Measurements from ENCODE around the gene ENHO. TPM values are rescaled to one million over a fixed set of nuclear protein-coding genes. Genes with fewer than 3 reads are reported as not detected.
"Not testable (repeated sequence)": the region's sequence is repeated elsewhere in the genome, so short reads cannot be mapped to it uniquely, and the experiment has no call there.

ENHO gene
- total and polyA plus RNA-seq, 9 donors = 2.8 to 6.1 (median 4.7) TPM

- no peaks in the 10 kb centered on the region for H3K36me3 ChIP-seq (ENCODE audit: control insufficient read depth, insufficient read depth, low read length)
- 43% methylated on average over 6 of the region's 7 CpGs for WGBS (ENCODE audit: insufficient coverage)
- no peaks in the 10 kb centered on the region for H3K9me3 ChIP-seq (replicated peaks; ENCODE audit: control insufficient read depth, low read depth, low read length)
- peaks cover 9% of the 10 kb centered on the region for H3K27me3 ChIP-seq (ENCODE audit: control insufficient read depth, insufficient read depth, low read length)
- DNase-seq = no peak
- H3K4me1 ChIP-seq (ENCODE audit: control insufficient read depth, insufficient read depth, low read length) = no peaks in the 10 kb centered on the region
- H3K27ac ChIP-seq (ENCODE audit: low read length) = no peak overlapping the region
- H3K4me3 ChIP-seq (ENCODE audit: low read length) = no peak overlapping the region
Measured at GRCh38 chr9:34536685-34537084, 13.9 kb upstream of the ENHO start.

DNA sequence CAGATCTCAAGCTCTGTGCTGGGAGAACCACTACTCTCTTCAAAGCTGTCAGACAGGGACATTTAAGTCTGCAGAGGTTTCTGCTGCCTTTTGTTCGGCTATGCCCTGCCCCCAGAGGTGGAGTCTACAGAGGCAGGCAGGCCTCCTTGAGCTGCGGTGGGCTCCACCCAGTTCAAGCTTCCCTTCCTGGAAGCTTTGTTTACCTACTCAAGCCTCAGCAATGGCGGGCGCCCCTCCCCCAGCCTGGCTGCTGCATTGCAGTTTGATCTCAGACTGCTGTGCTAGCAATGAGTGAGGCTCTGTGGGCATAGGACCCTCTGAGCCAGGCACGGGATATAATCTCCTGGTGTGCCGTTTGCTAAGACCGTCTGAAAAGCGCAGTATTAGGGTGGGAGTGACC, 9.3 kb upstream of the ENHO start:
- not testable (repeated sequence) for H3K4me1 ChIP-seq (ENCODE audit: control insufficient read depth, insufficient read depth, low read length); H3K9me3 ChIP-seq (replicated peaks; ENCODE audit: control insufficient read depth, low read depth, low read length); H3K36me3 ChIP-seq (ENCODE audit: control insufficient read depth, insufficient read depth, low read length); H3K27me3 ChIP-seq (ENCODE audit: control insufficient read depth, insufficient read depth, low read length); H3K4me3 ChIP-seq (ENCODE audit: low read length); H3K27ac ChIP-seq (ENCODE audit: low read length); DNase-seq
- WGBS (ENCODE audit: insufficient coverage) = 92% methylated on average over 4 of the region's 8 CpGs

GRCh38 chr9:34526026-34526425, 3.2 kb upstream of the ENHO start:
- DNase-seq = no peak
- Histone ChIP-seq H3K4me3 (ENCODE audit: low read length) (no peak overlapping the region), H3K4me1 (ENCODE audit: control insufficient read depth, insufficient read depth, low read length) (peaks cover 11% of the 10 kb centered on the region), H3K27ac (ENCODE audit: low read length) (no peak overlapping the region), H3K27me3 (ENCODE audit: control insufficient read depth, insufficient read depth, low read length) (peaks cover 32% of the 10 kb centered on the region), H3K36me3 (ENCODE audit: control insufficient read depth, insufficient read depth, low read length) (no peaks in the 10 kb centered on the region), H3K9me3 (replicated peaks; ENCODE audit: control insufficient read depth, low read depth, low read length) (no peaks in the 10 kb centered on the region)
- WGBS (ENCODE audit: insufficient coverage) = no CpG with 5 or more reads among the region's 2 CpGs

- DNase-seq = no peak
- WGBS (ENCODE audit: insufficient coverage) = 72% methylated on average over 3 of the region's 3 CpGs
- Histone ChIP-seq H3K4me3 (ENCODE audit: low read length) (no peak overlapping the region), H3K4me1 (ENCODE audit: control insufficient read depth, insufficient read depth, low read length) (peaks cover 24% of the 10 kb centered on the region), H3K36me3 (ENCODE audit: control insufficient read depth, insufficient read depth, low read length) (no peaks in the 10 kb centered on the region), H3K9me3 (replicated peaks; ENCODE audit: control insufficient read depth, low read depth, low read length) (no peaks in the 10 kb centered on the region), H3K27me3 (ENCODE audit: control insufficient read depth, insufficient read depth, low read length) (peaks cover 32% of the 10 kb centered on the region), H3K27ac (ENCODE audit: low read length) (no peak overlapping the region)
Measured at GRCh38 chr9:34524349-34524748, 1.6 kb upstream of the ENHO start.

DNA sequence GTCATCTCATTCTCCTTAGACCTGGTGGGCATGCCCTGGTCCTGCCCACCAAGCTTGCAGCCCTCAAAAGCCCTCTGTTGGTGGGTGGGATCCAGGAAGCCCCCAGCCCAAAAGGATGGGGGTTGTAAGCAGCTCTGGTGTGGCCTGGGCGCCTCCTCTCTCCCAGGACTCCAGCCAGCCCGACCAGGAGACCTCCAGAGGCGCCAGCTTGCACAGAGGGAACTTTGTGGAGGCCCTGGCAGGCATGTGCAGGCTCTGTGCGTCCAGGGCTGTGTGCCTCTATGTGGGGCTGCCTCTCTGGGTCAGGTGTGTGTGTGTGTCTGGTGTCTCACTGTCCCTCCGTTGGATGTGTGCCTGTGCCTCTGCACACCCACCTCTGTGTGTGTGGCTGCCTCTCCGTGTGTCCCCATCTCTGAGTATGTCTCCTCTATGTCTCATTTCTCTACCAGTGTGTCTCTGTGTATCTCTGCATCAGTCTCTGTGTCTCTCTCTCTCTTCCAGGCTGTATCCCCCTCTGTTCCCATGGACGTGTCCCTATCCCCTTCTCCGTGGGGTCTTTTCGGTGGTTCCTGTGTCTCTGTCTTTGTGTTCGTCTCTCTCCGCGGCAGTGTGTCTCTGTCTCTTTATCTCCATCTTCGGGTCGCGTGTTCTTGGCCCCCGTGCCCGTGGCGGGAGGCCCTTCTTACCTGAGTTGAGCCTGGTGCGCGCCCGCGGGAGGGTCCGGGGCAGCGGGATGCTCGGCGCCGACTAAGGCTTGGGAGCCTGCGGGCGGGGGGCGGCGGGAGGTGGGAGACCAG, 501 bp downstream of the ENHO start:
- H3K9me3 ChIP-seq (replicated peaks; ENCODE audit: control insufficient read depth, low read depth, low read length) = no peaks in the 10 kb centered on the region
- no peak overlapping the region for H3K27ac ChIP-seq (ENCODE audit: low read length)
- H3K27me3 ChIP-seq (ENCODE audit: control insufficient read depth, insufficient read depth, low read length) = peaks cover 32% of the 10 kb centered on the region
- peak overlapping the region; percentile 33 for H3K4me3 ChIP-seq (ENCODE audit: low read length)
- peaks cover 43% of the 10 kb centered on the region for H3K4me1 ChIP-seq (ENCODE audit: control insufficient read depth, insufficient read depth, low read length)
- peak; percentile 30 for DNase-seq
- no peaks in the 10 kb centered on the region for H3K36me3 ChIP-seq (ENCODE audit: control insufficient read depth, insufficient read depth, low read length)
- 7% methylated on average over 28 of the region's 31 CpGs for WGBS (ENCODE audit: insufficient coverage)

DNA sequence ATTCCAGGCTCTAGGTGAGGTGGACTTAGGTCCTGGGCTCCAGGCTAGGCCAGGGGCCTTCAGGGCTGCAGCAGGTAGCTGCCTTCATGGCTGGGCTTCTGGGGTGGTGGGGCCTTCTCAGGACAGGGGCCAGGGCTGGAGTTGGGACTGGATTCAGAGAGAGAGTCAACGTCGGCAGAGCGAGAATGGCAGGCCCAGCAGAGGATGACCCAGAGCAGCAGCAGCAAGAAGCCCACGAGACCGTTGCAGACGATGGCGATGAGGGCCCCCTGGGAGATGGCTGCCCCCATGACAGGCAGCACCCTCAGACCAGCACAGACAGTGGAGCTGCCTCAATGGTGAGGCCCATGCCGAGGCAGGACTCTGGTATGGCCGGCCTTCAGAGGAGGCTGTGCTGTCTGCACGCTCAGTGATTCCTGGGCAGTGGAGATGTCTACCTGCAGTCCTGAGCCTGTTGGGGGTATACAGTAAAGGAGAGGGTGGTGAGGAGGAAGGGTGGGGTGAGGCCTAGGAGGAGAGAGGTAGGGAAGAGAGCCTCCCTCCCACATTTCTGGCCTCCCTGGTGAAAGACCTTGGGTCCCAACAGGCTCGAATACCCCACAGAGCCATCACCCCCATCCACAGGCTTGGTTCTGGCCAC, 1.3 kb downstream of the ENHO start:
- 94% methylated on average over 9 of the region's 11 CpGs for WGBS (ENCODE audit: insufficient coverage)
- peaks cover 43% of the 10 kb centered on the region for H3K4me1 ChIP-seq (ENCODE audit: control insufficient read depth, insufficient read depth, low read length)

GRCh38 chr9:34520505-34521385, 2.0 kb downstream of the ENHO start:
- peaks cover 43% of the 10 kb centered on the region for H3K4me1 ChIP-seq (ENCODE audit: control insufficient read depth, insufficient read depth, low read length)
- H3K27ac ChIP-seq (ENCODE audit: low read length) = no peak overlapping the region
- no peak overlapping the region for H3K4me3 ChIP-seq (ENCODE audit: low read length)
- H3K36me3 ChIP-seq (ENCODE audit: control insufficient read depth, insufficient read depth, low read length) = no peaks in the 10 kb centered on the region
- H3K9me3 ChIP-seq (replicated peaks; ENCODE audit: control insufficient read depth, low read depth, low read length) = no peaks in the 10 kb centered on the region
- WGBS (ENCODE audit: insufficient coverage) = 76% methylated on average over 6 of the region's 6 CpGs
- DNase-seq = no peak
- H3K27me3 ChIP-seq (ENCODE audit: control insufficient read depth, insufficient read depth, low read length) = peaks cover 29% of the 10 kb centered on the region

More for the DNA sequence above, 1.3 kb downstream of the ENHO start:
- Histone ChIP-seq H3K4me3 (ENCODE audit: low read length) (no peak overlapping the region), H3K9me3 (replicated peaks; ENCODE audit: control insufficient read depth, low read depth, low read length) (no peaks in the 10 kb centered on the region), H3K27me3 (ENCODE audit: control insufficient read depth, insufficient read depth, low read length) (peaks cover 32% of the 10 kb centered on the region), H3K27ac (ENCODE audit: low read length) (no peak overlapping the region), H3K36me3 (ENCODE audit: control insufficient read depth, insufficient read depth, low read length) (no peaks in the 10 kb centered on the region)
- DNase-seq = no peak

DNA sequence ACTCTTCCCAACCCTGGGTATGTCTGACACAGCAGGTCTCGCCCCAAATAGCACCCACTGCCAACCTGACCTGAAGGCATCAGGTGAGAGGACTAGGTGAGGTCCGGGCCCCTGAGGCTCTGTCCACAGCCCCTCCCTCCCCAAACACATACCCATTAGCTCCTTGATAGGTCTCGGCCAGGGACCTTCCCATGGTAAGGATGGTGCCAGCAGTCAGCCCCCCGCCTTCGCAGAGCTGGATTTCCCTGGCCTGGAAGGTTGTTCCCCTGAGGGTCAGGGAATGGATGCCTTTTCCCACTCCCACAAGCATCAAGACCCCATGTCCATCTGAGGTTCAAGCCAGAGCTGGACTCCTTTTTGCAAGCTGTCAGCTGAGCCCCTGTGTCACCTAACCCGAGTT, 2.7 kb downstream of the ENHO start:
- Histone ChIP-seq H3K4me3 (ENCODE audit: low read length) (no peak overlapping the region), H3K9me3 (replicated peaks; ENCODE audit: control insufficient read depth, low read depth, low read length) (no peaks in the 10 kb centered on the region), H3K4me1 (ENCODE audit: control insufficient read depth, insufficient read depth, low read length) (peaks cover 43% of the 10 kb centered on the region), H3K27ac (ENCODE audit: low read length) (no peak overlapping the region), H3K27me3 (ENCODE audit: control insufficient read depth, insufficient read depth, low read length) (peaks cover 24% of the 10 kb centered on the region), H3K36me3 (ENCODE audit: control insufficient read depth, insufficient read depth, low read length) (no peaks in the 10 kb centered on the region)
- no peak for DNase-seq
- WGBS (ENCODE audit: insufficient coverage) = 20% methylated on average over 1 of the region's 6 CpGs

GRCh38 chr9:34519321-34520020, 3.3 kb downstream of the ENHO start:
- peaks cover 22% of the 10 kb centered on the region for H3K27me3 ChIP-seq (ENCODE audit: control insufficient read depth, insufficient read depth, low read length)
- 73% methylated on average over 2 of the region's 2 CpGs for WGBS (ENCODE audit: insufficient coverage)
- no peaks in the 10 kb centered on the region for H3K36me3 ChIP-seq (ENCODE audit: control insufficient read depth, insufficient read depth, low read length)
- no peak for DNase-seq
- no peaks in the 10 kb centered on the region for H3K9me3 ChIP-seq (replicated peaks; ENCODE audit: control insufficient read depth, low read depth, low read length)
- no peak overlapping the region for H3K27ac ChIP-seq (ENCODE audit: low read length)
- H3K4me1 ChIP-seq (ENCODE audit: control insufficient read depth, insufficient read depth, low read length) = peaks cover 43% of the 10 kb centered on the region
- no peak overlapping the region for H3K4me3 ChIP-seq (ENCODE audit: low read length)
